DOHH2 (cell line): Measurements from ENCODE around the gene DZIP1.
"Not testable (repeated sequence)": the region's sequence is repeated elsewhere in the genome, so short reads cannot be mapped to it uniquely, and the experiment has no call there.

Experiments
- H3F3A ChIP-seq: fragments of 200-600 bp; sonication (generic), shearing (Covaris generic); 2 replicates; pipeline ENCODE4 v1.6.0; 2016; ENCODE audit warnings: antibody characterized with exemption, mild to moderate bottlenecking; ENCODE audit not compliant: control insufficient read depth, insufficient read depth
- H3K27ac ChIP-seq: fragments of 200-600 bp; sonication (generic); 2 replicates; pipeline ENCODE4 v1.5.1; 2014; ENCODE audit warnings: low read depth, mild to moderate bottlenecking, low read length, moderate library complexity
- H3K27me3 ChIP-seq: fragments of 200-600 bp; sonication (generic); 2 replicates; pipeline ENCODE4 v1.6.1; 2014; ENCODE audit warnings: mild to moderate bottlenecking, low read length, mixed read lengths; ENCODE audit not compliant: control insufficient read depth
- H3K36me3 ChIP-seq: fragments of 200-600 bp; sonication (generic); 2 replicates; pipeline ENCODE4 v1.6.1; 2014; ENCODE audit warnings: mild to moderate bottlenecking, low read length, moderate library complexity, mixed read lengths; ENCODE audit not compliant: control insufficient read depth
- H3K4me1 ChIP-seq: fragments of 200-600 bp; sonication (generic); 2 replicates; pipeline ENCODE4 v1.6.1; 2014; ENCODE audit warnings: mild to moderate bottlenecking, low read length, mixed read lengths; ENCODE audit not compliant: control insufficient read depth
- H3K4me2 ChIP-seq: fragments of 200-600 bp; sonication (generic); 2 replicates; pipeline ENCODE4 v1.6.0; 2014; ENCODE audit warnings: mild to moderate bottlenecking, low read length, moderate library complexity
- H3K4me3 ChIP-seq: fragments of 200-600 bp; sonication (generic); 2 replicates; pipeline ENCODE4 v1.5.1; 2014; ENCODE audit warnings: mild to moderate bottlenecking, low read length, mixed read lengths
- H3K79me2 ChIP-seq: fragments of 200-600 bp; sonication (generic); 2 replicates; pipeline ENCODE4 v1.6.1; 2014; ENCODE audit warnings: mild to moderate bottlenecking, low read length, mixed read lengths; ENCODE audit not compliant: control insufficient read depth
- H3K9me2 ChIP-seq: fragments of 200-600 bp; sonication (generic); replicated peaks from 2 replicates; pipeline ENCODE4 v1.6.1; 2014; ENCODE audit warnings: mild to moderate bottlenecking, low read length, mixed read lengths; ENCODE audit not compliant: control insufficient read depth
- H3K9me3 ChIP-seq: fragments of 200-600 bp; sonication (generic); 2 replicates; pipeline ENCODE4 v1.6.1; 2014; ENCODE audit warnings: antibody characterized with exemption, low read length, mixed read lengths; ENCODE audit not compliant: control insufficient read depth, insufficient read depth
- H4K20me1 ChIP-seq: fragments of 200-600 bp; sonication (generic); 2 replicates; pipeline ENCODE4 v1.6.0; 2014; ENCODE audit warnings: low read depth, mild to moderate bottlenecking, antibody characterized with exemption, low read length, moderate library complexity; ENCODE audit not compliant: control insufficient read depth, insufficient read depth
- EZH2phosphoT487 ChIP-seq: fragments of 200-600 bp; sonication (generic); IDR thresholded peaks from 2 replicates; pipeline ENCODE4 v1.6.1; 2017; ENCODE audit warnings: borderline replicate concordance, mild to moderate bottlenecking, antibody characterized with exemption, low read length, moderate library complexity, mixed read lengths
- TF ChIP-seq, protein P1 (sequence below): fragments of 200-600 bp; sonication (generic); IDR thresholded peaks from one replicate; pipeline ENCODE4 v1.5.1; 2014; ENCODE audit warnings: antibody characterized with exemption, mild to moderate bottlenecking, low read depth, low read length; ENCODE audit not compliant: poor library complexity, severe bottlenecking

DZIP1 gene

GRCh38 chr13:95671597-95671996 is 27.1 kb upstream of the DZIP1 start:
- no peak for TF ChIP-seq EZH2phosphoT487
- TF ChIP-seq, protein P1, sequence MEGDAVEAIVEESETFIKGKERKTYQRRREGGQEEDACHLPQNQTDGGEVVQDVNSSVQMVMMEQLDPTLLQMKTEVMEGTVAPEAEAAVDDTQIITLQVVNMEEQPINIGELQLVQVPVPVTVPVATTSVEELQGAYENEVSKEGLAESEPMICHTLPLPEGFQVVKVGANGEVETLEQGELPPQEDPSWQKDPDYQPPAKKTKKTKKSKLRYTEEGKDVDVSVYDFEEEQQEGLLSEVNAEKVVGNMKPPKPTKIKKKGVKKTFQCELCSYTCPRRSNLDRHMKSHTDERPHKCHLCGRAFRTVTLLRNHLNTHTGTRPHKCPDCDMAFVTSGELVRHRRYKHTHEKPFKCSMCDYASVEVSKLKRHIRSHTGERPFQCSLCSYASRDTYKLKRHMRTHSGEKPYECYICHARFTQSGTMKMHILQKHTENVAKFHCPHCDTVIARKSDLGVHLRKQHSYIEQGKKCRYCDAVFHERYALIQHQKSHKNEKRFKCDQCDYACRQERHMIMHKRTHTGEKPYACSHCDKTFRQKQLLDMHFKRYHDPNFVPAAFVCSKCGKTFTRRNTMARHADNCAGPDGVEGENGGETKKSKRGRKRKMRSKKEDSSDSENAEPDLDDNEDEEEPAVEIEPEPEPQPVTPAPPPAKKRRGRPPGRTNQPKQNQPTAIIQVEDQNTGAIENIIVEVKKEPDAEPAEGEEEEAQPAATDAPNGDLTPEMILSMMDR: no peak
- H3K36me3 ChIP-seq: peaks cover 14% of the 10 kb centered on the region
- H3K9me3 ChIP-seq: peaks cover 22% of the 10 kb centered on the region
- peaks cover 21% of the 10 kb centered on the region for H3K79me2 ChIP-seq
- H3F3A ChIP-seq: no peaks in the 10 kb centered on the region; the same call in 1 of the 2 replicates
- H3K27ac ChIP-seq: no peak overlapping the region
- H3K4me1 ChIP-seq: peaks cover 18% of the 10 kb centered on the region
- H3K4me3 ChIP-seq: no peak overlapping the region
- H3K4me2 ChIP-seq: no peak overlapping the region
- H4K20me1 ChIP-seq: no peaks in the 10 kb centered on the region
- no peaks in the 10 kb centered on the region for H3K27me3 ChIP-seq
- no peaks in the 10 kb centered on the region for H3K9me2 ChIP-seq

GRCh38 chr13:95667235-95667634 is 22.7 kb upstream of the DZIP1 start:
- H3K79me2 ChIP-seq, H3K36me3 ChIP-seq: not testable (repeated sequence)

GRCh38 chr13:95660981-95661581 is 16.6 kb upstream of the DZIP1 start:
- no peaks in the 10 kb centered on the region for H3K9me2 ChIP-seq
- H3K4me2 ChIP-seq: no peak overlapping the region
- H3K79me2 ChIP-seq: no peaks in the 10 kb centered on the region
- H3K36me3 ChIP-seq: no peaks in the 10 kb centered on the region
- no peak overlapping the region for H3K27ac ChIP-seq
- no peaks in the 10 kb centered on the region for H3K4me1 ChIP-seq
- H3K27me3 ChIP-seq: 0 out of 2 replicates have a peak, but pooled peaks cover 2% of the 10 kb centered on the region
- no peak overlapping the region for H3K4me3 ChIP-seq
- no peaks in the 10 kb centered on the region for H3F3A ChIP-seq
- no peaks in the 10 kb centered on the region; the same call in 1 of the 2 replicates for H3K9me3 ChIP-seq
- no peak for TF ChIP-seq EZH2phosphoT487
- TF ChIP-seq, protein P1: peak; percentile 60
- H4K20me1 ChIP-seq: no peaks in the 10 kb centered on the region

More at GRCh38 chr13:95667235-95667634, 22.7 kb upstream of the DZIP1 start:
- H3K27ac ChIP-seq, H4K20me1 ChIP-seq, H3F3A ChIP-seq, H3K27me3 ChIP-seq, H3K4me2 ChIP-seq, H3K4me1 ChIP-seq, H3K9me2 ChIP-seq, H3K4me3 ChIP-seq: not testable (repeated sequence)
- H3K9me3 ChIP-seq: peaks cover 22% of the 10 kb centered on the region

DNA sequence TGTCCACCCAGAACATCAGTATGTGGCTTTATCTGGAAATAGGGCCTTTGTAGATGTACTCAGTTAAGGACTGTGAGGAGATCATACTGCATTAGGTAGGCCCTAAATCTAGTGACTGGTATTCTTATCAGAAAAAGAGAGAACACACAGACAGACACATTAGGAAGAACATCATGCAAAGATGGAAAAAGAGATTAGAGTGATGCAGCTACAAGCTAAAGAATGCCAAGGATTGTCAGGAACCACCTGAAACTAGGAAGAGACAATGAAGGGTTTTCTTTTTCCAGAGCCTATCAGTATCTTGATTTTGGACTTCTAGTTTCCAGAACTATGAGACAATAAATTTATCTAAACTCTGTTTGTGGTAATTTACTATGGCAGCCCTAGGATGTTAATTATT is 15.0 kb upstream of the DZIP1 start:
- Histone ChIP-seq H3K27me3 (0 out of 2 replicates have a peak, but pooled peaks cover 2% of the 10 kb centered on the region), H3K4me2 (no peak overlapping the region), H3K4me3 (no peak overlapping the region), H4K20me1 (no peaks in the 10 kb centered on the region), H3K27ac (no peak overlapping the region), H3K36me3 (no peaks in the 10 kb centered on the region), H3K9me3 (no peaks in the 10 kb centered on the region), H3F3A (no peaks in the 10 kb centered on the region), H3K4me1 (no peaks in the 10 kb centered on the region), H3K9me2 (no peaks in the 10 kb centered on the region), H3K79me2 (no peaks in the 10 kb centered on the region)
- TF ChIP-seq EZH2phosphoT487: no peak
- TF ChIP-seq, protein P1: no peak
